Parathyroid adenoma (tissue), 2 donors: Measurements from ENCODE around the gene NEK6.

ENCODE experiments used
- H2AFZ ChIP-seq: fragments of 300-600 bp; sonication (generic); one replicate; pipeline ENCODE4 v1.7.0; 2017; ENCODE audit warnings: antibody characterized with exemption, mild to moderate bottlenecking
- H3K27ac ChIP-seq: fragments of 300-600 bp; sonication (generic); one replicate; pipeline ENCODE4 v1.7.0; 2017
- H3K27me3 ChIP-seq: fragments of 300-600 bp; sonication (generic); one replicate; pipeline ENCODE4 v1.7.0; 2017; ENCODE audit warnings: low read length; ENCODE audit not compliant: control insufficient read depth, insufficient read depth
- H3K36me3 ChIP-seq: fragments of 300-600 bp; sonication (generic); one replicate; pipeline ENCODE4 v1.7.0; 2017; ENCODE audit warnings: low read length; ENCODE audit not compliant: control insufficient read depth, insufficient read depth
- H3K4me1 ChIP-seq: fragments of 300-600 bp; sonication (generic); one replicate; pipeline ENCODE4 v1.7.0; 2017; ENCODE audit warnings: control low read depth
- H3K4me2 ChIP-seq: fragments of 300-600 bp; sonication (generic); one replicate; pipeline ENCODE4 v1.7.0; 2017; ENCODE audit warnings: low read length
- H3K4me3 ChIP-seq: fragments of 300-600 bp; sonication (generic); one replicate; pipeline ENCODE4 v1.7.0; 2017; ENCODE audit warnings: low read depth, low read length
- H3K79me2 ChIP-seq: fragments of 300-600 bp; sonication (generic); one replicate; pipeline ENCODE4 v1.7.0; 2017; ENCODE audit warnings: control low read depth
- H3K9ac ChIP-seq: fragments of 300-600 bp; sonication (generic); one replicate; pipeline ENCODE4 v1.7.0; 2017; ENCODE audit warnings: mild to moderate bottlenecking
- H3K9me3 ChIP-seq: fragments of 300-600 bp; sonication (generic); one replicate; pipeline ENCODE4 v1.7.0; 2017; ENCODE audit warnings: low read length; ENCODE audit not compliant: control insufficient read depth
- TF ChIP-seq, protein P1 (sequence below): fragments of 300-600 bp; sonication (generic); IDR thresholded peaks from one replicate; pipeline ENCODE4 v1.7.0; 2017; ENCODE audit warnings: antibody characterized with exemption, mild to moderate bottlenecking
- donor health status: primary hyperparathyroidism.

The NEK6 gene

DNA sequence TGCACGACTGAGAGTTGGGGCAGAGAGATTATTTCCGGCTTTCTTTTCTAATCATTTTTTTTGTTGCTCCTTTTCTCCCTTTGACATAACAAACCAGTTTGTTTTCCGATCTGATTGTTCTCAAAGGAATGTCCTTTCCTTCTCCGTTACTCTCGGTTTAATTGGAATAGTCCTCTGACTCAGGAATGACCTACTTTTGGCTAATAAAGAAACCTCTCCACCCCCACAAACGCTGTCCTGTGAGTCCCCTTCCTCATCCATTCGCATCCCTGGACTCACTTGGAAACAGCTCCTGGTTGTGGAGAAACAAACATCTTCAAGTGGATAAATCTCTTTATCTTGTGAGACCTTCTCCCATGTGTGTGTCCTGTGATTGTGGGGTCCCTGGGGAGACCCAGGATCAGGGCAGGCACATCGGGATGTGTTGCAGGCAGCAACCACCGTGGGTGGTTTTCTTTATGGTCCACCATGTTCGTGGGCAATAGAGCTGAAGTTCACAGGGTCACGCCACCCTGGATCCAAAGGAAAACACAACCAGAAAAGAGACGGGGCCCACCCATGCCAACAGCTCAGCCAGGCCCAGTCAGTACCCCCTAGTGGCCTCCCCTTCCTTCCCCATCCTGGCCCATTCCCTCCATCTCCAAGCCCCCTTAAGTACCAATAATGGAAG lies 45.2 kb upstream of the NEK6 start:
- TF ChIP-seq, protein P1, sequence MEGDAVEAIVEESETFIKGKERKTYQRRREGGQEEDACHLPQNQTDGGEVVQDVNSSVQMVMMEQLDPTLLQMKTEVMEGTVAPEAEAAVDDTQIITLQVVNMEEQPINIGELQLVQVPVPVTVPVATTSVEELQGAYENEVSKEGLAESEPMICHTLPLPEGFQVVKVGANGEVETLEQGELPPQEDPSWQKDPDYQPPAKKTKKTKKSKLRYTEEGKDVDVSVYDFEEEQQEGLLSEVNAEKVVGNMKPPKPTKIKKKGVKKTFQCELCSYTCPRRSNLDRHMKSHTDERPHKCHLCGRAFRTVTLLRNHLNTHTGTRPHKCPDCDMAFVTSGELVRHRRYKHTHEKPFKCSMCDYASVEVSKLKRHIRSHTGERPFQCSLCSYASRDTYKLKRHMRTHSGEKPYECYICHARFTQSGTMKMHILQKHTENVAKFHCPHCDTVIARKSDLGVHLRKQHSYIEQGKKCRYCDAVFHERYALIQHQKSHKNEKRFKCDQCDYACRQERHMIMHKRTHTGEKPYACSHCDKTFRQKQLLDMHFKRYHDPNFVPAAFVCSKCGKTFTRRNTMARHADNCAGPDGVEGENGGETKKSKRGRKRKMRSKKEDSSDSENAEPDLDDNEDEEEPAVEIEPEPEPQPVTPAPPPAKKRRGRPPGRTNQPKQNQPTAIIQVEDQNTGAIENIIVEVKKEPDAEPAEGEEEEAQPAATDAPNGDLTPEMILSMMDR: no peak
- H3K4me2 ChIP-seq: no peak overlapping the region
- H3K4me3 ChIP-seq: no peak overlapping the region
- H3K27me3 ChIP-seq: no peaks in the 10 kb centered on the region
- no peaks in the 10 kb centered on the region for H3K9me3 ChIP-seq
- no peak overlapping the region for H3K27ac ChIP-seq
- no peaks in the 10 kb centered on the region for H3K4me1 ChIP-seq
- H3K36me3 ChIP-seq: no peaks in the 10 kb centered on the region
- no peak overlapping the region for H2AFZ ChIP-seq
- no peak overlapping the region for H3K9ac ChIP-seq
- no peaks in the 10 kb centered on the region for H3K79me2 ChIP-seq

DNA sequence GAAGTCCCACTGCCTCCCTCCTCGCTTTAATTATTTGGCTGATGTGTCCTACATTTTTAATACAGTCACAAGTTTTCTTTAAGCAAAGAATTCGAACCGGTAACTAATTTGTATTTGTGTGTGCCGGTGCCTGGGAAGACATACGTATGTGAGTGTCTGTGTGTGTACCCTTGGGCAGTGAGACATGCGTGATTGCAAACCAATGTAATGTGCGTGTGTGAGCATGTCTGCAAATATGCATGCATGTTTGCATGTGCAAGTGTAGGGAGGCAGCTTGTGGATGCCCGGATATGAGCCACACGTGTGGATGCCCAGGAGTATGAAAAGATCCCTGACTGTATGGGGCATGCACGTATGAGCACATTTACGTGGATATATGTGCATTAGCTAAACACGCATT lies 44.4 kb upstream of the NEK6 start:
- Histone ChIP-seq H3K4me1 (no peaks in the 10 kb centered on the region), H3K4me3 (no peak overlapping the region), H3K27ac (no peak overlapping the region), H3K9me3 (no peaks in the 10 kb centered on the region), H3K27me3 (no peaks in the 10 kb centered on the region), H3K79me2 (no peaks in the 10 kb centered on the region), H3K9ac (no peak overlapping the region), H3K36me3 (no peaks in the 10 kb centered on the region), H3K4me2 (no peak overlapping the region), H2AFZ (no peak overlapping the region)
- TF ChIP-seq, protein P1: no peak

DNA sequence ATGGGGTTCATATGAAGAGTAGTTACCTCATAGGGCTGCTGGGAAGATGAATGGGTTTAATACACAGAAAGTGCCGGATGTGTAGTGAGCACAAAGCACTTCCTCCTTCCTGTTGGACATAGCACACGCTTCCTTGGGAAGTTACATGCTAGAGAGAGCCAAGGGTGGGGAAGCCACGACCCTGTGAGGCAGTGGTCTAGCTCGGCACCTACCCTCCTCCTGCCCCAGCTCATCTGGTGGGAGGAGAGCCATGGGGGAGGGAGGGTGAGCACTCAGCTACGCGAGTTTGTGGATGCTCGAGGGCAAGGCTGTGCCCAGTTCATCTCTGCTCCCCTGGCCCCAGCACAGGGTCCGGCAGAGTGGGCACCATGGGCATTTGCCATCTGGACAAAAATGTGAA lies 43.6 kb upstream of the NEK6 start:
- no peaks in the 10 kb centered on the region for H3K27me3 ChIP-seq
- H3K4me3 ChIP-seq: no peak overlapping the region
- no peaks in the 10 kb centered on the region for H3K4me1 ChIP-seq
- no peaks in the 10 kb centered on the region for H3K9me3 ChIP-seq
- no peak overlapping the region for H3K9ac ChIP-seq
- no peaks in the 10 kb centered on the region for H3K79me2 ChIP-seq
- H3K36me3 ChIP-seq: no peaks in the 10 kb centered on the region
- no peak overlapping the region for H3K4me2 ChIP-seq
- H3K27ac ChIP-seq: no peak overlapping the region
- H2AFZ ChIP-seq: no peak overlapping the region
- TF ChIP-seq, protein P1: no peak

DNA sequence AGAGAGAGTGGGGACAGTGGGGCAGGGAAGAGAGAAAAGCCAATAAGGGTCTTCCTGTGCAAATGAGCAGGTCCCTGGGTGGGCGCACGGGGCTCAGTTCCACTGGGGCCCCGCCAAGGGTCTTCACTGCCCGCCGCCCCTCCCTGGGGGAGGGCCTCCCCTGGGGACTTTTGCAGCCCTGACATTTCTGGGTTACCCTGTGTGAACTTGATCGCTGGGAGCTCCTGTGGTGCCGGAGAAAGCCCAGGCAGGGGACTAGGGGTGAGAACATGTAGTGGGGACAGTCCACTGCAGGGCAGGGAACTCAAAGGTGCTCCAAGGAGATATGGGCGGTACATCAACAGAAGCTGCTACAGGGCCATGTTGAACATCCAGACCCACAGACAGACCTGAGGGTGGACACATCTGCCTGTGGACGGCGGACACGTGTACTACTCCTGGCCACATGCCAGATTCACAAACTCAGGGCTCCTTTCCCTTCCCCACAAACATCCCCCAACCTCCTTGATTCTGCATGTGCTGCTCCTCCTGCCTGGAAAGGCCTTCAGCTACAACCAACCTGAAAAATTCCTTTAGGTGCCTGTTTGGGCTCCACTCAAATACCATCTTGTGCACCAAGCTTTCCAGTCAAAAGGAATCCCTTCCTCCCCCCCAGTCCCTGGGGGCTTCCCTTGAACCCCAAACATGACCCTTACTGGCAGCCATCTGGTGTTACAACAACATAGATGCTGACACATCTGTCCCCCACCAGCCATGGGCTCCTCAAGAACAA lies 43.0 kb upstream of the NEK6 start:
- H3K9me3 ChIP-seq: no peaks in the 10 kb centered on the region
- H3K4me3 ChIP-seq: no peak overlapping the region
- no peaks in the 10 kb centered on the region for H3K36me3 ChIP-seq
- H3K27ac ChIP-seq: no peak overlapping the region
- no peaks in the 10 kb centered on the region for H3K4me1 ChIP-seq
- no peaks in the 10 kb centered on the region for H3K27me3 ChIP-seq
- H3K79me2 ChIP-seq: no peaks in the 10 kb centered on the region
- TF ChIP-seq, protein P1: no peak
- no peak overlapping the region for H2AFZ ChIP-seq
- no peak overlapping the region for H3K4me2 ChIP-seq
- H3K9ac ChIP-seq: no peak overlapping the region
